Measurements from ENCODE around the gene DOCK4. TPM values are rescaled to one million over a fixed set of nuclear protein-coding genes. Genes with fewer than 3 reads are reported as not detected.

The DOCK4 gene
- total RNA-seq, 1 donor from 2014 or later: 100 TPM

DNA sequence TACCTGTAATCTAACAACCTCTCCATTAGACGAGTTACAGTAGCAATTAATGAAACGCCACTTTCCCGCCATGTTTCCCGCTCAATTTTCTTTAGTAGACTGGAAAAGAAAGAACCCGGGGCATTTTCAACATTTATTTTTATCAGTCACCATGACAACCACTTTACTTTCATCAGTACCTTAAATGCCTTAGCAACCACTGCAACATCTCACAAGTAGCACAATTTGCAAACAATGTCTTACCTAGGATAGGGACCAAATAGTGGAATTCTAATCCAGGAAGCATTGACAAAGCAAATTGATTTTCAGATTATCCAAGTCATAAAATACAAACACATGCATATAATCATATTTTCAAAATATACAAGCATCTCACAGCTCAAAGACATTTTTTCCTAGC lies 422.3 kb downstream of the DOCK4 start:
- intact Hi-C loops (cut with DNase I): no loop called here
- H3K27ac ChIP-seq: no peak overlapping the region
- H3K27me3 ChIP-seq: no peaks in the 10 kb centered on the region
- H3K4me3 ChIP-seq: no peak overlapping the region
- no peaks in the 10 kb centered on the region for H3K4me1 ChIP-seq
- TF ChIP-seq, protein P1, sequence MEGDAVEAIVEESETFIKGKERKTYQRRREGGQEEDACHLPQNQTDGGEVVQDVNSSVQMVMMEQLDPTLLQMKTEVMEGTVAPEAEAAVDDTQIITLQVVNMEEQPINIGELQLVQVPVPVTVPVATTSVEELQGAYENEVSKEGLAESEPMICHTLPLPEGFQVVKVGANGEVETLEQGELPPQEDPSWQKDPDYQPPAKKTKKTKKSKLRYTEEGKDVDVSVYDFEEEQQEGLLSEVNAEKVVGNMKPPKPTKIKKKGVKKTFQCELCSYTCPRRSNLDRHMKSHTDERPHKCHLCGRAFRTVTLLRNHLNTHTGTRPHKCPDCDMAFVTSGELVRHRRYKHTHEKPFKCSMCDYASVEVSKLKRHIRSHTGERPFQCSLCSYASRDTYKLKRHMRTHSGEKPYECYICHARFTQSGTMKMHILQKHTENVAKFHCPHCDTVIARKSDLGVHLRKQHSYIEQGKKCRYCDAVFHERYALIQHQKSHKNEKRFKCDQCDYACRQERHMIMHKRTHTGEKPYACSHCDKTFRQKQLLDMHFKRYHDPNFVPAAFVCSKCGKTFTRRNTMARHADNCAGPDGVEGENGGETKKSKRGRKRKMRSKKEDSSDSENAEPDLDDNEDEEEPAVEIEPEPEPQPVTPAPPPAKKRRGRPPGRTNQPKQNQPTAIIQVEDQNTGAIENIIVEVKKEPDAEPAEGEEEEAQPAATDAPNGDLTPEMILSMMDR (IDR thresholded peaks at IDR 0.05): no peak
- ATAC-seq (no peak), DNase-seq (no peak)
- no peaks in the 10 kb centered on the region for H3K9me3 ChIP-seq
- H3K36me3 ChIP-seq: peaks cover 9% of the 10 kb centered on the region

DNA sequence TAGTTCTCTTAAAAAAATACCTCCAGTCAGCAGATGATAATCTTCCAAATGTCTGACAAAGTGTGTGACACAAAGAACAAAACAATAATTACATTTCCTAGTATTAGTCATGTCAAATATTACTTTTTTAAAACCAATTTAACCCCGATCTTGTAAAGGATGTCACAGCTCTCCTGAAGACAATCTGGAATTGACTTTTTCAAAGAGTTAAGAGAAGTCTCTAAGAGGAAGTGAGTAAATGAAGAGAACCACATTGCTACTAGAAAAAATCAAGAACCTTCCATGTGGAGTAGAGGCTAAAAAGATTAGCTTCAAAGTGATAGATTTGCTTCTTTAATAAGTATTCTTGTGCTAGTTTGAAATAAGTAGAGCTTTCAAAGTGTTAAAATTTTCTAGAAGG lies 425.7 kb downstream of the DOCK4 start:
- Histone ChIP-seq H3K36me3 (peaks cover 13% of the 10 kb centered on the region), H3K4me1 (no peaks in the 10 kb centered on the region), H3K9me3 (no peaks in the 10 kb centered on the region), H3K27ac (no peak overlapping the region), H3K27me3 (no peaks in the 10 kb centered on the region), H3K4me3 (no peak overlapping the region)
- ATAC-seq (no peak), DNase-seq (no peak)
- intact Hi-C loops (cut with DNase I): no loop called here
- TF ChIP-seq, protein P1 (IDR thresholded peaks at IDR 0.05): no peak

DNA sequence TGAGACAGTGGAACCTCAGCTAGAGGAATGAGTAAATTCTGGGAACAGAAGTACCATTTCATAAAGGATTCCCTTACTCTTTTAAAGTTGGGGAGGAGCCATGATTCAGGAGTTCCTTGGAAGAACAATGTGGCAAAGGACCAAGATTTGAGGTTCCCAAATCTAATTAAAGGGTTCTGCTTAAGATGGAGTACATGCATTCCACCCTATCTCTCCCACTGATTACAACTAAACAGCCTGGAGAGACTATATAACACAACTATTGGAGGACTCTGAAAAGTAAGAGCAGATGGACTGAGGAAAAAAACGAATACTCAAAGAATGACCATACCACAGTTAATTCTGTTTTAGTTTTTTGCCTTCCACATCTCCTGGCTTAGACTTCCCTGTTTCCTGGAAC lies 431.0 kb downstream of the DOCK4 start:
- Histone ChIP-seq H3K4me1 (no peaks in the 10 kb centered on the region), H3K27me3 (no peaks in the 10 kb centered on the region), H3K36me3 (peaks cover 53% of the 10 kb centered on the region), H3K9me3 (no peaks in the 10 kb centered on the region), H3K27ac (no peak overlapping the region), H3K4me3 (no peak overlapping the region)
- DNase-seq: no peak
- intact Hi-C loops (cut with DNase I): no loop called here
- ATAC-seq: no peak
- TF ChIP-seq, protein P1 (IDR thresholded peaks at IDR 0.05): no peak

DNA sequence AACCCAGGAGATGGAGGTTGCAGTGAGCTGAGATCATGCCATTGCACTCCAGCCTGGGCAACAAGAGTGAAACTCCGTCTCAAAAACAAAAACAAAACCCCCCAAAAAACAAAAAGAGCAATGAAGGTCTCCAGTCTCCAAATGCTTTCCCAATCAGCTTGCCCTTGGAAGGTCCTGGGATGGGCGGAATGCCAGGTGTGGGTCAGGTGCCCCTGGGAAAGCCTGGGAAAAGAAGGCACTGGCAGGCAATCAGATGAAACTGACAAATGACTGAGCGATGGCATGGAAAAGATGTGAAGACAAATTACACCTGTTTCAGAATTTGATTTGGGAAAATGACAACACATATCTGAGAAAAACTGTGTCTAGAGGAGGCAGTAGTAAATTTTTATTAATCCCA lies 433.5 kb downstream of the DOCK4 start:
- Histone ChIP-seq H3K27me3 (no peaks in the 10 kb centered on the region), H3K9me3 (no peaks in the 10 kb centered on the region), H3K27ac (no peak overlapping the region), H3K4me3 (no peak overlapping the region), H3K4me1 (no peaks in the 10 kb centered on the region), H3K36me3 (peaks cover 78% of the 10 kb centered on the region)
- DNase-seq (no peak), ATAC-seq (no peak)
- TF ChIP-seq, protein P1 (IDR thresholded peaks at IDR 0.05): no peak
- intact Hi-C loops (cut with DNase I): no loop called here

DNA sequence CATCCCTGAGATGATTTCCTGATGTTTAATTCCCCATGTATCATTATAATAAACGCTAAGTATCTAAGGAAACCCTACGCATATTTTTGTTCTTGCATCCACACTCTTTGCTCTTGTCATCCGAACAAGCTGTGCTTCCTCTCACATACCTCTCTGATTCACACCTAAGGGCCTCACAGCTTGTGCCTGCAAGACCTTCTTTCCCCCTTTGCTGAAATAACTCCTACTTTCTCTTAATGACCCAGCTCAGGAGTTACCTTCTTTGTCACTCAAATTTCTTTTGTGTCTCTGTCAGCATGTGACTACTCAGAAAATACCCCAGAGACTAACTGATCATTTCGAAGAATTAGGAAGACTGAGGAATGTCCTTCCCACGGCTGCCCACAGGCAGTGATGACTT lies 434.6 kb downstream of the DOCK4 start:
- H3K36me3 ChIP-seq: peaks cover 80% of the 10 kb centered on the region
- no peaks in the 10 kb centered on the region for H3K4me1 ChIP-seq
- H3K4me3 ChIP-seq: no peak overlapping the region
- TF ChIP-seq, protein P1 (IDR thresholded peaks at IDR 0.05): no peak
- intact Hi-C loops (cut with DNase I): no loop called here
- DNase-seq: no peak
- no peak overlapping the region for H3K27ac ChIP-seq
- no peaks in the 10 kb centered on the region for H3K27me3 ChIP-seq
- H3K9me3 ChIP-seq: no peaks in the 10 kb centered on the region
- ATAC-seq: no peak

DNA sequence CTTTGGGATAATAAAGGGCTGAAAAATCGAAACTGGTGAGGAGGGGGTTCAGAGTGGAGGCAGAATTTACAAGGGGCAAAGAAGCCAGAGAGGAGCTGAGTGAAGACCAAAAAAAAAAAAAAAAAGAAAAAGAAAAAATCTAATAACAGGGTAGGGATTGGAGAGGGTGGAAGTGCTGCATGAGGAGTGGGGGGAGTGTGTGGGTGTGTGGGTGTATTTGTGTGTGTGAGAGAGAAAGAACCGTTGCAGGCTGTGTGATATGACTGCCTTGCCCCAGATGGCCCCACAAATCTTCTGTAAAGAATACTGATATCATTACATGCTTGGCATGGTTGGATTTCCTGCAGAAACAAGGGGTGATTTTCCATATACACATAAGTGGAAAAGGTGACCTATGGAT lies 436.1 kb downstream of the DOCK4 start:
- Histone ChIP-seq H3K4me3 (no peak overlapping the region), H3K36me3 (peaks cover 80% of the 10 kb centered on the region), H3K27ac (no peak overlapping the region), H3K4me1 (no peaks in the 10 kb centered on the region), H3K27me3 (no peaks in the 10 kb centered on the region), H3K9me3 (no peaks in the 10 kb centered on the region)
- TF ChIP-seq, protein P1 (IDR thresholded peaks at IDR 0.05): no peak
- ATAC-seq (no peak), DNase-seq (no peak)
- intact Hi-C loops (cut with DNase I): no loop called here

Data from upper lobe of right lung (tissue), 1 donor.